Measurements from ENCODE around the gene IKZF5.

Gene IKZF5

GRCh38 chr10:122993797-122994336, 14.7 kb downstream of the IKZF5 start:
- H3K4me3 ChIP-seq = no peak overlapping the region
- no peak for DNase-seq (ENCODE audit: low spot score)
- TF ChIP-seq CTCF (IDR thresholded peaks at IDR 0.05) = no peak
- no peak overlapping the region for H3K27ac ChIP-seq

GRCh38 chr10:122992031-122992585, 16.5 kb downstream of the IKZF5 start:
- Histone ChIP-seq H3K27ac (no peak overlapping the region), H3K4me3 (no peak overlapping the region)
- TF ChIP-seq CTCF (IDR thresholded peaks at IDR 0.05) = no peak
- DNase-seq (ENCODE audit: low spot score) = no peak

GRCh38 chr10:122990278-122990677, 18.3 kb downstream of the IKZF5 start:
- no peak for TF ChIP-seq CTCF (IDR thresholded peaks at IDR 0.05)
- Histone ChIP-seq H3K4me3 (no peak overlapping the region), H3K27ac (no peak overlapping the region)
- DNase-seq (ENCODE audit: low spot score) = no peak

- no peak for TF ChIP-seq CTCF (IDR thresholded peaks at IDR 0.05)
- Histone ChIP-seq H3K27ac (no peak overlapping the region), H3K4me3 (no peak overlapping the region)
- DNase-seq (ENCODE audit: low spot score) = no peak
Observed at GRCh38 chr10:122988501-122988900, 20.1 kb downstream of the IKZF5 start.

GRCh38 chr10:122986335-122986734, 22.3 kb downstream of the IKZF5 start:
- no peak for DNase-seq (ENCODE audit: low spot score)
- Histone ChIP-seq H3K4me3 (no peak overlapping the region), H3K27ac (no peak overlapping the region)
- TF ChIP-seq CTCF (IDR thresholded peaks at IDR 0.05) = no peak

GRCh38 chr10:122984708-122985107, 23.9 kb downstream of the IKZF5 start:
- H3K4me3 ChIP-seq = no peak overlapping the region
- DNase-seq (ENCODE audit: low spot score) = no peak
- no peak for TF ChIP-seq CTCF (IDR thresholded peaks at IDR 0.05)
- no peak overlapping the region for H3K27ac ChIP-seq

GRCh38 chr10:122983898-122984297, 24.7 kb downstream of the IKZF5 start:
- no peak overlapping the region for H3K27ac ChIP-seq
- TF ChIP-seq CTCF (IDR thresholded peaks at IDR 0.05) = no peak

More at GRCh38 chr10:122983898-122984297, 24.7 kb downstream of the IKZF5 start:
- no peak overlapping the region for H3K4me3 ChIP-seq
- no peak for DNase-seq (ENCODE audit: low spot score)
